Transverse colon (tissue), 3 donors: ENCODE data around the gene ANKRD65.

Source experiments
- EP300 ChIP-seq: sonication (generic); formaldehyde crosslinking; IDR thresholded peaks from one replicate; pipeline ENCODE4 v1.6.1; 2017; ENCODE audit warnings: antibody characterized with exemption, low read depth
- POLR2A ChIP-seq: fragments of 450-650 bp; IDR thresholded peaks from one replicate; pipeline ENCODE4 v1.6.1; 2016; ENCODE audit warnings: antibody characterized with exemption, mild to moderate bottlenecking, moderate library complexity
- TF ChIP-seq, protein P1 (sequence below), 5 experiments: fragments of 200-600 bp in 3 of 5; fragments of 450-650 bp in 2 of 5; sonication (generic) in 3 of 5; IDR thresholded peaks; 1 replicate in 2 of 5; 2 replicates in 3 of 5; pipeline ENCODE4 v1.5.1; 2016 to 2017; ENCODE audit warnings: antibody characterized with exemption in 5 of 5, inconsistent platforms in 3 of 5, mild to moderate bottlenecking in 2 of 5, moderate library complexity in 1 of 5

DNA sequence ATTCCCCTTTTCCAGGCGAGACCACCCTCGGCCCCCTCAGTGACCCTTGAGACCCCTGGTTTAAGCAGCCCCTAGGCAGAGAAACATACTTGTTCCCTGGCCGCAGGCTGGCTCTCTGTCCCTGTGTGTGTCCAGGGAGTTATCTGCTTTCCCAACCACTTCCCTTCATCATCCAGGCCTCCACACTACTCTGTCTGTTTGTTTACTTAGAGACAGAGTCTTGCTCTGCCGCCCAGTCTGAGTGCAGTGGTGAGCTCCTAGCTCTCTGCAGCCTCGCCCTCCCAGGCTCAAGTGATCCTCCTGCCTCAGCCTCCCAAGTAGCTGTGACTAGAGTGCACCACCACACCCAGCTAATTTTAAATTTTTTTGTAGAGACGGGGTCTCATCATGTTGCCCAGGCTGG is 8.6 kb upstream of the ANKRD65 start:
- TF ChIP-seq, protein P1, sequence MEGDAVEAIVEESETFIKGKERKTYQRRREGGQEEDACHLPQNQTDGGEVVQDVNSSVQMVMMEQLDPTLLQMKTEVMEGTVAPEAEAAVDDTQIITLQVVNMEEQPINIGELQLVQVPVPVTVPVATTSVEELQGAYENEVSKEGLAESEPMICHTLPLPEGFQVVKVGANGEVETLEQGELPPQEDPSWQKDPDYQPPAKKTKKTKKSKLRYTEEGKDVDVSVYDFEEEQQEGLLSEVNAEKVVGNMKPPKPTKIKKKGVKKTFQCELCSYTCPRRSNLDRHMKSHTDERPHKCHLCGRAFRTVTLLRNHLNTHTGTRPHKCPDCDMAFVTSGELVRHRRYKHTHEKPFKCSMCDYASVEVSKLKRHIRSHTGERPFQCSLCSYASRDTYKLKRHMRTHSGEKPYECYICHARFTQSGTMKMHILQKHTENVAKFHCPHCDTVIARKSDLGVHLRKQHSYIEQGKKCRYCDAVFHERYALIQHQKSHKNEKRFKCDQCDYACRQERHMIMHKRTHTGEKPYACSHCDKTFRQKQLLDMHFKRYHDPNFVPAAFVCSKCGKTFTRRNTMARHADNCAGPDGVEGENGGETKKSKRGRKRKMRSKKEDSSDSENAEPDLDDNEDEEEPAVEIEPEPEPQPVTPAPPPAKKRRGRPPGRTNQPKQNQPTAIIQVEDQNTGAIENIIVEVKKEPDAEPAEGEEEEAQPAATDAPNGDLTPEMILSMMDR (IDR thresholded peaks at IDR 0.05): no peak
- TF ChIP-seq EP300 (no peak), POLR2A (no peak)
